HCT116 (cell line): ENCODE results near the gene ACLY. TPM values are rescaled to one million over a fixed set of nuclear protein-coding genes. Genes with fewer than 3 reads are reported as not detected.
A peak's percentile ranks its signal among the peaks of the same experiment; 100 is the strongest.

ENCODE experiments used
- ATAC-seq: fragments of 200-7000 bp; cut with Tn5 transposase; 2 replicates; pipeline ENCODE4 v1.9.1; 2020; ENCODE audit warnings: mild to moderate bottlenecking, moderate library complexity
- BruUV-seq: library from RNA; stranded (reverse); fragments of 400-500 nt; replicated peaks from 2 replicates; lab custom pipeline; 2021; lab: Mats Ljungman, UMichigan
- CTCF ChIA-PET: fragments of 300-600 bp; sonication (Branson Sonifier 250); formaldehyde crosslinking; loops from one replicate; lab custom pipeline; 2021; ENCODE audit warnings: antibody characterized with exemption; lab: Charles Lee
- POLR2A ChIA-PET: fragments of 300-600, 350-600 bp; sonication (Branson Sonifier 250); formaldehyde crosslinking; loops from one replicate; lab custom pipeline; 2021; ENCODE audit warnings: antibody characterized with exemption; lab: Charles Lee
- RAD21 ChIA-PET, 2 experiments: fragments of 300-600 bp; sonication (Branson Sonifier 250); formaldehyde crosslinking; loops; one replicate each; lab custom pipeline; 2023; ENCODE audit warnings: low total read pairs in 2 of 2; ENCODE audit not compliant: uncharacterized antibody in 2 of 2, unreplicated experiment in 2 of 2, low non-redundant PET in 1 of 2; lab: Charles Lee
- DNase-seq: peaks from one replicate; pipeline ENCODE4 v3.0.0-alpha.2; 2010; ENCODE audit warnings: low read depth, low spot score
- H2AFZ ChIP-seq: fragments of 200-600 bp; shearing (Covaris generic), sonication (generic); 2 replicates; pipeline ENCODE4 v1.6.1; 2017; ENCODE audit warnings: low read depth, mixed run types, mixed read lengths, antibody characterized with exemption, low read length; ENCODE audit not compliant: poor library complexity, severe bottlenecking
- H3K27ac ChIP-seq: 2 replicates; pipeline ENCODE4 v1.5.1; 2012; ENCODE audit warnings: low read depth, low read length
- H3K27me3 ChIP-seq: fragments of 200-600 bp; sonication (generic); 2 replicates; pipeline ENCODE4 v1.6.1; 2016; ENCODE audit warnings: mixed run types, low read length, mixed read lengths; ENCODE audit not compliant: insufficient read depth
- H3K36me3 ChIP-seq, 2 experiments: fragments of 200-500 bp in 1 of 2; fragments of 200-600 bp in 1 of 2; sonication (Bioruptor generic) in 1 of 2; sonication (generic) in 1 of 2; 2 replicates each; pipeline versions ENCODE4 v1.5.1 to v1.6.1; 2014 to 2016; ENCODE audit warnings: low read length in 2 of 2, inconsistent platforms in 1 of 2, mixed read lengths in 1 of 2, mixed run types in 1 of 2; ENCODE audit not compliant: insufficient read depth in 2 of 2, control insufficient read depth in 1 of 2
- H3K4me1 ChIP-seq, 2 experiments: fragments of 200-600 bp in 1 of 2; sonication (generic) in 1 of 2; 2 replicates each; pipeline versions ENCODE4 v1.5.1 to v1.6.1; 2012 to 2017; ENCODE audit warnings: low read length in 2 of 2, inconsistent platforms in 1 of 2, mild to moderate bottlenecking in 1 of 2, mixed read lengths in 1 of 2, mixed run types in 1 of 2, moderate library complexity in 1 of 2; ENCODE audit not compliant: insufficient read depth in 2 of 2, control insufficient read depth in 1 of 2
- H3K4me2 ChIP-seq: fragments of 200-600 bp; sonication (generic); 2 replicates; pipeline ENCODE4 v1.6.1; 2017; ENCODE audit warnings: mixed run types, low read length, mixed read lengths
- H3K4me3 ChIP-seq, 2 experiments: fragments of 200-600 bp in 1 of 2; sonication (generic) in 1 of 2; replicated peaks in 1 of 2; 2 replicates each; pipeline ENCODE4 v1.5.1; 2011 to 2016; ENCODE audit warnings: low read length in 2 of 2, control low read depth in 1 of 2, low read depth in 1 of 2, mild to moderate bottlenecking in 1 of 2, mixed read lengths in 1 of 2, mixed run types in 1 of 2
- H3K79me2 ChIP-seq: fragments of 200-600 bp; sonication (generic); 2 replicates; pipeline ENCODE4 v1.6.1; 2017; ENCODE audit warnings: mild to moderate bottlenecking, mixed run types, low read length, moderate library complexity, mixed read lengths; ENCODE audit not compliant: insufficient read depth
- H3K9ac ChIP-seq: fragments of 200-600 bp; sonication (generic); 2 replicates; pipeline ENCODE4 v1.6.1; 2016; ENCODE audit warnings: low read length, mixed read lengths
- H3K9me2 ChIP-seq: fragments of 200-600 bp; sonication (generic), shearing (Covaris generic); 2 replicates; pipeline ENCODE4 v1.6.1; 2017; ENCODE audit warnings: mixed run types, mild to moderate bottlenecking, moderate library complexity; ENCODE audit not compliant: insufficient read depth
- H3K9me3 ChIP-seq, 2 experiments: fragments of 200-500 bp in 1 of 2; fragments of 200-600 bp in 1 of 2; sonication (Bioruptor generic) in 1 of 2; sonication (generic) in 1 of 2; 2 replicates each; pipeline ENCODE4 v1.6.1; 2014 to 2017; ENCODE audit warnings: low read length in 2 of 2, mixed read lengths in 2 of 2, inconsistent platforms in 1 of 2, low read depth in 1 of 2, mild to moderate bottlenecking in 1 of 2, mixed run types in 1 of 2, moderate library complexity in 1 of 2; ENCODE audit not compliant: control insufficient read depth in 1 of 2, insufficient read depth in 1 of 2
- H4K20me1 ChIP-seq: fragments of 200-600 bp; sonication (generic), shearing (Covaris generic); 2 replicates; pipeline ENCODE4 v1.6.1; 2017; ENCODE audit warnings: mixed run types, mild to moderate bottlenecking, moderate library complexity; ENCODE audit not compliant: insufficient read depth
- CBX3 ChIP-seq: IDR thresholded peaks from 2 replicates; pipeline ENCODE4 v1.6.1; 2012; ENCODE audit warnings: low read depth
- CEBPB ChIP-seq: IDR thresholded peaks from 2 replicates; pipeline ENCODE4 v1.6.1; 2012; ENCODE audit warnings: low read depth
- CTCF ChIP-seq, 3 experiments: fragments of 200-600 bp in 1 of 3; sonication (generic) in 1 of 3; IDR thresholded peaks in 2 of 3; conservative IDR thresholded peaks in 1 of 3; 2 replicates each; pipeline ENCODE4 v1.5.1; 2012 to 2017; ENCODE audit warnings: low read depth in 2 of 3, low read length in 2 of 3, antibody characterized with exemption in 1 of 3, borderline replicate concordance in 1 of 3, control low read depth in 1 of 3, mild to moderate bottlenecking in 1 of 3, mixed read lengths in 1 of 3, mixed run types in 1 of 3, moderate library complexity in 1 of 3; ENCODE audit not compliant: insufficient read depth in 1 of 3
- EGR1 ChIP-seq: IDR thresholded peaks from 2 replicates; pipeline ENCODE4 v1.6.1; 2012; ENCODE audit warnings: low read depth
- ELF1 ChIP-seq: IDR thresholded peaks from 2 replicates; pipeline ENCODE4 v1.6.1; 2012; ENCODE audit warnings: low read depth, borderline replicate concordance
- EZH2 ChIP-seq: fragments of 200-600 bp; sonication (generic); IDR thresholded peaks from 2 replicates; pipeline ENCODE4 v1.6.1; 2017; ENCODE audit warnings: antibody characterized with exemption, mixed run types
- EZH2phosphoT487 ChIP-seq: fragments of 200-600 bp; IDR thresholded peaks from 2 replicates; pipeline ENCODE4 v1.6.1; 2018; ENCODE audit warnings: antibody characterized with exemption, borderline replicate concordance
- FOSL1 ChIP-seq: IDR thresholded peaks from 2 replicates; pipeline ENCODE4 v1.6.1; 2012; ENCODE audit warnings: low read depth
- JUND ChIP-seq: IDR thresholded peaks from 2 replicates; pipeline ENCODE4 v1.6.1; 2012
- POLR2AphosphoS5 ChIP-seq: IDR thresholded peaks from 2 replicates; pipeline ENCODE4 v1.6.1; 2011; ENCODE audit warnings: mild to moderate bottlenecking, low read depth, low read length, moderate library complexity
- RAD21 ChIP-seq: IDR thresholded peaks from 2 replicates; pipeline ENCODE4 v1.6.1; 2012; ENCODE audit warnings: low read depth, mild to moderate bottlenecking
- SIN3A ChIP-seq: IDR thresholded peaks from 2 replicates; pipeline ENCODE4 v1.6.1; 2012; ENCODE audit warnings: low read depth
- SP1 ChIP-seq: IDR thresholded peaks from 2 replicates; pipeline ENCODE4 v1.6.1; 2012; ENCODE audit warnings: low read depth
- SRF ChIP-seq: IDR thresholded peaks from 2 replicates; pipeline ENCODE4 v1.6.1; 2012; ENCODE audit warnings: low read depth
- YY1 ChIP-seq: IDR thresholded peaks from 2 replicates; pipeline ENCODE4 v1.6.1; 2011; ENCODE audit warnings: low read length, low read depth, moderate library complexity, mild to moderate bottlenecking; ENCODE audit not compliant: insufficient replicate concordance; ENCODE audit errors: extremely low read depth
- ZNF274 ChIP-seq: fragments of 200-500 bp; sonication (Bioruptor generic); IDR thresholded peaks from 2 replicates; pipeline ENCODE4 v1.6.1; 2014; ENCODE audit warnings: mild to moderate bottlenecking, low read depth, low read length, inconsistent platforms
- intact Hi-C: fragments of 100-400 bp; cut with micrococcal nuclease; formaldehyde crosslinking; loops from 2 replicates; pipeline ENCODE4 v1.10.0; 2022
- total RNA-seq: library from RNA; stranded (reverse); gene quantifications from one replicate; pipeline ENCODE4 v1.2.1, GENCODE V29; 2021; ENCODE audit not compliant: unreplicated experiment
- TF ChIP-seq, protein P1 (sequence below): IDR thresholded peaks from 2 replicates; pipeline ENCODE4 v1.6.1; 2012
- TF ChIP-seq, protein P2 (sequence below): IDR thresholded peaks from 2 replicates; pipeline ENCODE4 v1.6.1; 2012

ACLY gene
- total RNA-seq, 1 experiment from 2014 or later = 222 TPM

DNA sequence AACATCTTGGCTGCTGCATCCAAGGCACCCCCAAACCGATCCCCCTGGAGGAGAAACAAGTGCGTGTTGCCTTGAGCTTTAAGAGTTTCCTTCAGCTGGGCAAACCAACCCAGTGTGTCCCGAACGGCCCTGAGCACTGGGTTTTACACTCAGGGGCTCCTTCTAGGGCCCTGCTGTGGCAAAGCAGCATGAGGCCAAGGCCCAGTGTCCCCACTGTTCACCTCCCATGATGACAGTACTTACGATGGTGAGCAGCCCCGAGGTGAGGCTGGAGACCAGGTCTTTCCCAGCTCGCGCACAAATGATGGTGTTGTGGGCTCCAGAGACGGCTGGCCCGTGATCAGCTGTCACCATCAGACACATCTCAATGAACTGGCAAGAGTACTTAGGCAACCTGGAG lies 47.0 kb downstream of the ACLY start:
- ATAC-seq (no peak), DNase-seq (no peak)
- no peak overlapping the region for H3K4me2 ChIP-seq
- no peaks in the 10 kb centered on the region for H4K20me1 ChIP-seq
- no peak overlapping the region for H3K9ac ChIP-seq
- no peaks in the 10 kb centered on the region for H3K9me3 ChIP-seq
- no peaks in the 10 kb centered on the region for H3K79me2 ChIP-seq
- H3K4me1 ChIP-seq = no peaks in the 10 kb centered on the region
- POLR2A ChIA-PET = no interaction called here
- H3K36me3 ChIP-seq = peaks cover 37 to 43% of the 10 kb centered on the region in 2 experiments
- no peaks in the 10 kb centered on the region for H3K27me3 ChIP-seq
- RAD21 ChIA-PET = no interaction called here
- CTCF ChIA-PET = no interaction called here
- intact Hi-C loops = no loop called here
- no peaks in the 10 kb centered on the region for H3K9me2 ChIP-seq
- TF ChIP-seq FOSL1 (no peak), EZH2phosphoT487 (no peak), POLR2AphosphoS5 (no peak)
- TF ChIP-seq, protein P1, sequence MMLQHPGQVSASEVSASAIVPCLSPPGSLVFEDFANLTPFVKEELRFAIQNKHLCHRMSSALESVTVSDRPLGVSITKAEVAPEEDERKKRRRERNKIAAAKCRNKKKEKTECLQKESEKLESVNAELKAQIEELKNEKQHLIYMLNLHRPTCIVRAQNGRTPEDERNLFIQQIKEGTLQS = no peak
- TF ChIP-seq, protein P2, sequence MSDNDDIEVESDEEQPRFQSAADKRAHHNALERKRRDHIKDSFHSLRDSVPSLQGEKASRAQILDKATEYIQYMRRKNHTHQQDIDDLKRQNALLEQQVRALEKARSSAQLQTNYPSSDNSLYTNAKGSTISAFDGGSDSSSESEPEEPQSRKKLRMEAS = no peak
- no peak overlapping the region for H3K4me3 ChIP-seq
- H2AFZ ChIP-seq = no peak overlapping the region
- no TSS peak for BruUV-seq
- no peak overlapping the region for H3K27ac ChIP-seq

DNA sequence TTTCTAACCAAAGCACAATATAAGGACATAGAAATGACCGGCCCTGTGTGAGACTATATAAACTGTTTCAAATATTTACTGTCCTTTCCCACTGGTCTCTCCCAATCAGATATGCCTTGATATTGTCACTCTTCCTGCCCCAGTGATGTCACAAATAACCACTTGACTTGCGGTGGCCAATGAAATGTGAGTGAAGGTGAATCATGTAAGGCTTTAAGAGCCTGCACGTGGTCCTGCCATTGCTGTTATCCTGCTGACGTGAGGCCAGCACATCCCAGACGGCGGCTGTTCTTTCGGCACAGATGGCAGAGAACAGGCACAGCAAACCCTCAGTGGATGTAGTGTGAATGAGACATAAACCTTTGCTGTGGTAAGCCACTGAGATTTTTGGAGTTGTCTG lies 48.1 kb downstream of the ACLY start:
- TF ChIP-seq SIN3A (no peak), CBX3 (no peak), YY1 (no peak), ELF1 (no peak), JUND (no peak), CEBPB (no peak), EGR1 (no peak), SRF (no peak), CTCF (IDR thresholded peaks at IDR 0.05 in 2 of 3, conservative IDR thresholded peaks at IDR 0.05 in 1 of 3; ENCODE audit: borderline replicate concordance in 1 of 3, insufficient read depth in 1 of 3, low read depth in 2 of 3, low read length in 2 of 3) (no peak), EZH2 (no peak), ZNF274 (no peak), SP1 (no peak), RAD21 (no peak), EZH2phosphoT487 (no peak)
- TF ChIP-seq, protein P1 = no peak
- TF ChIP-seq, protein P2 = no peak
- Histone ChIP-seq H3K4me2 (no peak overlapping the region), H3K9me3 (no peaks in the 10 kb centered on the region), H3K27me3 (no peaks in the 10 kb centered on the region), H3K9ac (no peak overlapping the region), H3K79me2 (no peaks in the 10 kb centered on the region), H3K27ac (no peak overlapping the region), H3K4me1 (peaks cover 0 to 2% of the 10 kb centered on the region in 2 experiments; a peak in 2 of 4 replicates), H3K4me3 (no peak overlapping the region), H3K9me2 (no peaks in the 10 kb centered on the region), H4K20me1 (no peaks in the 10 kb centered on the region), H3K36me3 (peaks cover 36 to 43% of the 10 kb centered on the region in 2 experiments), H2AFZ (no peak overlapping the region)
- POLR2A ChIA-PET = no interaction called here
- CTCF ChIA-PET = no interaction called here
- DNase-seq (no peak), ATAC-seq (peak; percentile 23; the same call in 1 of the 2 replicates)
- BruUV-seq = no TSS peak
- intact Hi-C loops = no loop called here
- RAD21 ChIA-PET = no interaction called here
